ENCODE results near the gene GAL3ST2.

GAL3ST2 gene

DNA sequence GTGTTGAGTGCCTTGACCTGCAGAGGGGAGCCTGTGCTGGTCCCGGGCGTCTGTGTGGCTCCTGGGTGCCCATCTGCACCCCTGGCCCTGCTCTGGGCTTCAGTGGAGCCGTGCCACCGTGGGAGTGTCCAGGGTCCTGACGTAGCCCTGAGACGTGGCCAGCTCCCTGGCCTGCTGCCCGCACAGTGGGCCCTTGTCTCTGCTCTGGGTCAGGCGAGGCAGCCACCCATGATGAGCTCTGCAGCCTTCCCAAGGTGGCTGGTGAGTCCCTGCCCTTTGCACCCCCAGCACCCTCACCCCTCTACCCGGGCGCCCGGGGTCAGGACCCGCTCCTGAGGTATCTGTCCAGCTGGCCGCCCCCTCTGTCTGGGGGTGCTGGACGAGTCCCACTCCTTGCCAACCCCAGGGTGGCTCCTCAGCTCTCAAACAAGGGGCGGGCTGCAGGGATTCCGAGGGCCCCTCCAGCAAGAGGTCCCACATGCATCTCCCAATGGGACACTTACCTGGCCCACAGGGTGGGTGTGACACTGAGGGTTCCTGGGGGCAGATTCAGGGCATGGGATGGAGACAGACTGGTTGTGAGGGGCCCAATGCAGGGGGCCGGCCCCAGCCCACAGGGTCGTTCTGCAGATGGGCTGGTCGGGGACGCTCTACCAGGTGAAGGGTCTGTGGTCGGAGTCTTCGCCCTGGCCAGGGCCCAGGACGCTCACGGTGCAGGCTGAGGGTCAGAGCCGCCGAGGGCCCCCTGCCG is 34.8 kb downstream of the GAL3ST2 start:
- TF ChIP-seq, protein P1, sequence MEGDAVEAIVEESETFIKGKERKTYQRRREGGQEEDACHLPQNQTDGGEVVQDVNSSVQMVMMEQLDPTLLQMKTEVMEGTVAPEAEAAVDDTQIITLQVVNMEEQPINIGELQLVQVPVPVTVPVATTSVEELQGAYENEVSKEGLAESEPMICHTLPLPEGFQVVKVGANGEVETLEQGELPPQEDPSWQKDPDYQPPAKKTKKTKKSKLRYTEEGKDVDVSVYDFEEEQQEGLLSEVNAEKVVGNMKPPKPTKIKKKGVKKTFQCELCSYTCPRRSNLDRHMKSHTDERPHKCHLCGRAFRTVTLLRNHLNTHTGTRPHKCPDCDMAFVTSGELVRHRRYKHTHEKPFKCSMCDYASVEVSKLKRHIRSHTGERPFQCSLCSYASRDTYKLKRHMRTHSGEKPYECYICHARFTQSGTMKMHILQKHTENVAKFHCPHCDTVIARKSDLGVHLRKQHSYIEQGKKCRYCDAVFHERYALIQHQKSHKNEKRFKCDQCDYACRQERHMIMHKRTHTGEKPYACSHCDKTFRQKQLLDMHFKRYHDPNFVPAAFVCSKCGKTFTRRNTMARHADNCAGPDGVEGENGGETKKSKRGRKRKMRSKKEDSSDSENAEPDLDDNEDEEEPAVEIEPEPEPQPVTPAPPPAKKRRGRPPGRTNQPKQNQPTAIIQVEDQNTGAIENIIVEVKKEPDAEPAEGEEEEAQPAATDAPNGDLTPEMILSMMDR (IDR thresholded peaks at IDR 0.05): no peak
- H3K9ac ChIP-seq: no peak overlapping the region
- no peak overlapping the region for H3K4me3 ChIP-seq (ENCODE audit: low read depth, low read length)
- H3K36me3 ChIP-seq (ENCODE audit: control insufficient read depth, insufficient read depth, low read length): no peaks in the 10 kb centered on the region
- no peak overlapping the region for H3K4me2 ChIP-seq (ENCODE audit: low read length)
- H3K4me1 ChIP-seq: no peaks in the 10 kb centered on the region
- H3K27ac ChIP-seq: no peak overlapping the region
- no peaks in the 10 kb centered on the region for H3K79me2 ChIP-seq
- no peaks in the 10 kb centered on the region for H3K9me3 ChIP-seq (ENCODE audit: control insufficient read depth, low read length)
- H2AFZ ChIP-seq: no peak overlapping the region
- no peaks in the 10 kb centered on the region for H3K27me3 ChIP-seq (ENCODE audit: control insufficient read depth, insufficient read depth, low read length)

DNA sequence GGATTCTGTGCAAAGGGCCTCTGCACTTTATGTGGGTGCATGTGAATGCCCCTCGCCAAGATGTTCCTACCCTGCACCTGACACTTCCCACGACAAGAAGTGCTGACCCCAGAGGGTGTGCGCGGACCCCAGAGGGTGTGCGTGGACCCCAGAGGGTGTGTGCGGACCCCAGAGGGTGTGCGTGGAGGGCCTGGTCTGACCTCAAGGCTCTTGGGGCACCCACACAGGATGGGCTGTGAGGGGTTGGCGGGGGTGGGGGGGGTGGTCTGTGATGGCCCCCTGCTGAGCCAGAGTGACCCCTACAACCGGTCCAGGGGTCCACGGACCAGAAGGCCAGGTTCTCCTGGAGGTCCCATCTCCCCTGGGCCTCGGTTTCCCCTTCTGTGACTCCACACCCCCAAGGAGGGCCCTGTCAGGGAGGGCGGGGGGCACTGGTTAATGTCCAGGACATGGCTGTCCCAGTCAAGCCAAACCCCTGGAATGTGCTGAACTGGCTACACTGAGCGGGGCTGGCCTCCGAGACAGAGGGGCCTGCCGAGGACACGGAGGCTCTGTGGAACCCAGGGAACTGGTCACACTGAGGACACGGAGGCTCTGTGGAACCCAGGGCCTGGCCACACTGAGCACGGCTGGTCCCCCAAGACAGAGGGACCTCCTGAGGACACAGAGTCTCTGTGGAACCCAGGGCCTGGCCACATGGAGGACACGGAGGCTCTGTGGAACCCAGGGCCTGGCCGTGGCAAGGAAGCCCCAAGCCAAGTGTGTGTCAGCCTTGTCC is 35.5 kb downstream of the GAL3ST2 start:
- no peaks in the 10 kb centered on the region for H3K4me1 ChIP-seq
- TF ChIP-seq, protein P1 (IDR thresholded peaks at IDR 0.05): no peak
- no peaks in the 10 kb centered on the region for H3K9me3 ChIP-seq (ENCODE audit: control insufficient read depth, low read length)
- no peaks in the 10 kb centered on the region for H3K79me2 ChIP-seq
- no peak overlapping the region for H3K4me3 ChIP-seq (ENCODE audit: low read depth, low read length)
- no peaks in the 10 kb centered on the region for H3K36me3 ChIP-seq (ENCODE audit: control insufficient read depth, insufficient read depth, low read length)
- no peak overlapping the region for H3K9ac ChIP-seq
- no peaks in the 10 kb centered on the region for H3K27me3 ChIP-seq (ENCODE audit: control insufficient read depth, insufficient read depth, low read length)
- H3K4me2 ChIP-seq (ENCODE audit: low read length): no peak overlapping the region
- no peak overlapping the region for H2AFZ ChIP-seq
- H3K27ac ChIP-seq: no peak overlapping the region

DNA sequence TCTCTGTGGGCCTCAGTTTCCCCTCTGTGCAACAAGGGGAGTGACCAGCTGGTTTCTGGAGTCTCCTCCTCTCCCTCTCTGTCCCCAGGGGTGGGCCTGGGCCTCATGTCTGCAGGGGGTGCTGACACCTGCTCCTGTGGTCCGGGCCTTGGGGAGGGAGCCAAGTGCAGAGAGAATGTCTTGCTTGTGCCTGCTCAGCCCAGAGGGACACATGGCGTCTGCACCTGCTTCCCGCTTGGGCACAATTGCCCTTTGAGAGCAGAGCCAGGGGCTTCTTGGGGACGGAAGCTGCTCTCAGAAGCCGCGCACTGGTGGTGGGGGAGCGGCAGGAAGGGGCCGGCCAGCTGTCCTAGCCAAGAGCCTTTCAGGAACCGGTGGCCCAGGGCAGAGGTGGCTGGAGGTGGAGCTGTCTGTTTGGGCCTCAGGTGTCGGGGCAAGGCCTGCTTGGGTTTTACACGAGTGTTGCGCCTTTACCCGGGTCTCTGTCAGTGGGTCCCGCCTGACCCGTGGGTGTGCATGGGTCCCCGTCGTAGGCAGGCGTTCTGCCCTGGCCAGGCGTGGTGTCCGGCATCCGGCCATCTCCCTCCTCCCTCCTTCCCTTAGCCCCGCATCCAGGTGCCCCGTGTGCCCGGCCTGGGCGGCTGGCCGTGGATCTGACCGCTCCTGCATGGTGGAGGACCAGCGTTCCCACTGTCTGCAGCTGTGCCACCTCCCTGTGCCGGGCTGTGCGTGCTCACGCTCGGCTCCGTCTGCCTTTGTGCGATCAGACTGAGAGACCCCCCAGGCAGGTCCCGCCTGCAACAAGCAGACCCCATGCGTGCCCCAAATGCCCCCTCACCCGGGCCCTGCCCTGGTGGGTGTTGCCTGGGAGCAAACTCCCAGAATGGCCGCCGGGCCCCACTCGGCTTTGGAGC is 36.4 kb downstream of the GAL3ST2 start:
- no peak overlapping the region for H3K4me2 ChIP-seq (ENCODE audit: low read length)
- H3K9me3 ChIP-seq (ENCODE audit: control insufficient read depth, low read length): no peaks in the 10 kb centered on the region
- TF ChIP-seq, protein P1 (IDR thresholded peaks at IDR 0.05): no peak
- no peaks in the 10 kb centered on the region for H3K36me3 ChIP-seq (ENCODE audit: control insufficient read depth, insufficient read depth, low read length)
- H3K27me3 ChIP-seq (ENCODE audit: control insufficient read depth, insufficient read depth, low read length): no peaks in the 10 kb centered on the region
- no peak overlapping the region for H3K4me3 ChIP-seq (ENCODE audit: low read depth, low read length)
- no peak overlapping the region for H2AFZ ChIP-seq
- H3K27ac ChIP-seq: no peak overlapping the region
- no peak overlapping the region for H3K9ac ChIP-seq
- no peaks in the 10 kb centered on the region for H3K4me1 ChIP-seq
- H3K79me2 ChIP-seq: no peaks in the 10 kb centered on the region

DNA sequence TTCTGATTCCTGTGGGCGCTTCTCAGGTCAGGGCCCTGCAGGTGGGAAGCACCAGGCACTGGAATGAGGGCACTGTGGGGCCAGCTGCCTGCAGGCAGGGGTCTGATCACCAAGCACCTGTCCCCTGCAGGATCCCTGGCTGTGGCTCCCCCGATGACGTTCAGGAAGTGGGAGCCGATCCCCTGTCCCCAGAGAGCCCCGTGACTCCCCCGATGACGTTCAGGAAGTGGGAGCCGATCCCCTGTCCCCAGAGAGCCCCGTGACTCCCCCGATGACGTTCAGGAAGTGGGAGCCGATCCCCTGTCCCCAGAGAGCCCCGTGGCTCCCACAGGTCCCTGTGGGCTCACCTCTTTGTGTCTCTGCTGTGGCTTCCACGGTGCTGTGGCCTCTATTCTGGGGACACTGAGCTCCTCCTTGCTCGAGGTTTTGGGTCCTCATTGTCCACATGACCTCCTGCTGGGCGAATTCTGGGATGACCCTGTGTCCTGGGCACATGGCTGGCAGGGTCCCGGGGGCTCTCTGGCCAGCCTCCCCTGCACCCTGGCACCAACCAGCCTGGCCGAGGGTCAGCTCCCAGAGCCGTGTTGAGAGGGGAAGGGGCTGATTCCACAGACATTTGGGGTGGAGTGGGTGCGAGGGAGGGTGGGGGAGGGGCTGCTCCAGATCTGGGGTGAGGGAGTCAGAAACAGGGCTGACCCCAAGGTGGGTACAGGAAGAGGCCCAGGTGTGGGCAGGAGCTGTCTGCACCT is 37.2 kb downstream of the GAL3ST2 start:
- no peaks in the 10 kb centered on the region for H3K27me3 ChIP-seq (ENCODE audit: control insufficient read depth, insufficient read depth, low read length)

More for the DNA sequence above, 37.2 kb downstream of the GAL3ST2 start:
- TF ChIP-seq, protein P1 (IDR thresholded peaks at IDR 0.05): no peak
- no peaks in the 10 kb centered on the region for H3K79me2 ChIP-seq
- H3K4me3 ChIP-seq (ENCODE audit: low read depth, low read length): no peak overlapping the region
- no peak overlapping the region for H3K4me2 ChIP-seq (ENCODE audit: low read length)
- no peaks in the 10 kb centered on the region for H3K9me3 ChIP-seq (ENCODE audit: control insufficient read depth, low read length)
- H2AFZ ChIP-seq: no peak overlapping the region
- no peaks in the 10 kb centered on the region for H3K4me1 ChIP-seq
- no peak overlapping the region for H3K27ac ChIP-seq
- no peak overlapping the region for H3K9ac ChIP-seq
- no peaks in the 10 kb centered on the region for H3K36me3 ChIP-seq (ENCODE audit: control insufficient read depth, insufficient read depth, low read length)

Data from parathyroid adenoma (tissue), 2 donors.